Measurements from ENCODE around the gene ALDH1B1. TPM values are rescaled to one million over a fixed set of nuclear protein-coding genes. Genes with fewer than 3 reads are reported as not detected.

ALDH1B1 gene
- total RNA-seq (1 to 10 TPM; 4.5 to 4.7 TPM), polyA plus RNA-seq (10 to 100 TPM in 1 of 3 donors, 1 to 10 TPM in 2; 9.2 to 11.9 (median 9.6) TPM), total RNA-seq (0 to 38.5 (median 10.6) reads per million in 6 experiments)

- H3K36me3 Mint-ChIP-seq = peaks cover 10 to 23% (median 22%) of the 10 kb centered on the region in 3 donors
- H3K4me3 Mint-ChIP-seq = peak within 1 kb of the TSS; percentile 84 to 97 (median 90)
- ATAC-seq (peak; percentile 90 to 97), DNase-seq (peak in 9 of 10 donors; percentile 4 to 54 (median 44))
- POLR2A ChIA-PET = no interaction called here
- H3K27ac Mint-ChIP-seq = peak within 1 kb of the TSS; percentile 74 to 92 (median 86)
- H3K27me3 Mint-ChIP-seq = peaks cover 0 to 8% (median 0%) of the 10 kb centered on the region in 5 donors
- H3K4me1 Mint-ChIP-seq = peaks cover 15 to 25% (median 18%) of the 10 kb centered on the region in 4 donors
- H3K9me3 Mint-ChIP-seq = peaks cover 0 to 18% (median 3%) of the 10 kb centered on the region in 9 donors
Measured at GRCh38 chr9:38392235-38393127, at the start of gene ALDH1B1. ALDH1B1 (plus strand) TSS chr9:38392702; CDS start chr9:38395749, 3,047 bp downstream.

- Mint-ChIP-seq H3K36me3 (no peaks in the 10 kb centered on the region), H3K27me3 (peaks cover 0 to 16% (median 5%) of the 10 kb centered on the region in 5 donors), H3K4me1 (no peaks in the 10 kb centered on the region), H3K4me3 (no peak overlapping the region), H3K27ac (no peak overlapping the region), H3K9me3 (peaks cover 0 to 3% (median 0%) of the 10 kb centered on the region in 9 donors)
- ATAC-seq (no peak), DNase-seq (no peak)
- POLR2A ChIA-PET = no interaction called here
Measured at GRCh38 chr9:38343037-38343436, 49.5 kb upstream of the ALDH1B1 start.

- ATAC-seq = no peak
Measured at GRCh38 chr9:38343552-38343951, 49.0 kb upstream of the ALDH1B1 start.

GRCh38 chr9:38344566-38345324 lies 47.8 kb upstream of the ALDH1B1 start:
- ATAC-seq (no peak), DNase-seq (no peak)
- H3K4me1 Mint-ChIP-seq = no peaks in the 10 kb centered on the region
- POLR2A ChIA-PET = no interaction called here
- no peak overlapping the region for H3K27ac Mint-ChIP-seq
- H3K36me3 Mint-ChIP-seq = no peaks in the 10 kb centered on the region
- H3K27me3 Mint-ChIP-seq = peaks cover 0 to 23% (median 7%) of the 10 kb centered on the region in 5 donors
- peaks cover 0 to 3% (median 0%) of the 10 kb centered on the region in 9 donors for H3K9me3 Mint-ChIP-seq
- no peak overlapping the region for H3K4me3 Mint-ChIP-seq

More at GRCh38 chr9:38343552-38343951, 49.0 kb upstream of the ALDH1B1 start:
- peaks cover 0 to 3% (median 0%) of the 10 kb centered on the region in 9 donors for H3K9me3 Mint-ChIP-seq
- H3K4me3 Mint-ChIP-seq = no peak overlapping the region
- no peaks in the 10 kb centered on the region for H3K4me1 Mint-ChIP-seq
- POLR2A ChIA-PET = no interaction called here
- no peak for DNase-seq
- H3K36me3 Mint-ChIP-seq = no peaks in the 10 kb centered on the region
- peaks cover 0 to 18% (median 5%) of the 10 kb centered on the region in 5 donors for H3K27me3 Mint-ChIP-seq
- peak overlapping the region in 1 of 10 donors; percentile 25 for H3K27ac Mint-ChIP-seq

GRCh38 chr9:38345851-38346755 lies 46.4 kb upstream of the ALDH1B1 start:
- no peak for DNase-seq
- H3K4me1 Mint-ChIP-seq = no peaks in the 10 kb centered on the region
- H3K36me3 Mint-ChIP-seq = no peaks in the 10 kb centered on the region
- H3K27me3 Mint-ChIP-seq = peaks cover 0 to 27% (median 7%) of the 10 kb centered on the region in 5 donors
- POLR2A ChIA-PET = interaction anchor here (1.1 kb wide), 1 partner anchor 11 kb away, joined by 3 read pairs; no protein-coding TSS in a partner anchor
- H3K27ac Mint-ChIP-seq = no peak overlapping the region
- ATAC-seq = no peak
- H3K9me3 Mint-ChIP-seq = peaks cover 0 to 3% (median 0%) of the 10 kb centered on the region in 9 donors
- no peak overlapping the region for H3K4me3 Mint-ChIP-seq

GRCh38 chr9:38346811-38347210 lies 45.7 kb upstream of the ALDH1B1 start:
- no peak for DNase-seq
- Mint-ChIP-seq H3K9me3 (peaks cover 0 to 3% (median 0%) of the 10 kb centered on the region in 9 donors), H3K27ac (no peak overlapping the region), H3K27me3 (peaks cover 0 to 26% (median 9%) of the 10 kb centered on the region in 5 donors), H3K4me1 (no peaks in the 10 kb centered on the region), H3K36me3 (no peaks in the 10 kb centered on the region), H3K4me3 (no peak overlapping the region)
- POLR2A ChIA-PET = interaction anchor here (1.1 kb wide), 1 partner anchor 12 kb away, joined by 3 read pairs; no protein-coding TSS in a partner anchor
- ATAC-seq = no peak

- no peak for DNase-seq
- Mint-ChIP-seq H3K27me3 (peaks cover 0 to 22% (median 9%) of the 10 kb centered on the region in 5 donors), H3K4me3 (no peak overlapping the region), H3K36me3 (no peaks in the 10 kb centered on the region), H3K9me3 (peaks cover 0 to 3% (median 0%) of the 10 kb centered on the region in 9 donors), H3K27ac (peak overlapping the region in 1 of 10 donors; percentile 28), H3K4me1 (no peaks in the 10 kb centered on the region)
- no peak for ATAC-seq
- POLR2A ChIA-PET = interaction anchor here (1.1 kb wide), 1 partner anchor 12 kb away, joined by 3 read pairs; no protein-coding TSS in a partner anchor
Measured at GRCh38 chr9:38347271-38347671, 45.2 kb upstream of the ALDH1B1 start.

- Mint-ChIP-seq H3K4me1 (no peaks in the 10 kb centered on the region), H3K9me3 (peaks cover 0 to 1% (median 0%) of the 10 kb centered on the region in 9 donors), H3K27ac (no peak overlapping the region), H3K27me3 (peaks cover 0 to 17% (median 7%) of the 10 kb centered on the region in 5 donors), H3K4me3 (no peak overlapping the region), H3K36me3 (no peaks in the 10 kb centered on the region)
- POLR2A ChIA-PET = no interaction called here
- ATAC-seq = no peak
- DNase-seq = no peak
Measured at GRCh38 chr9:38347946-38348345, 44.6 kb upstream of the ALDH1B1 start.

DNA sequence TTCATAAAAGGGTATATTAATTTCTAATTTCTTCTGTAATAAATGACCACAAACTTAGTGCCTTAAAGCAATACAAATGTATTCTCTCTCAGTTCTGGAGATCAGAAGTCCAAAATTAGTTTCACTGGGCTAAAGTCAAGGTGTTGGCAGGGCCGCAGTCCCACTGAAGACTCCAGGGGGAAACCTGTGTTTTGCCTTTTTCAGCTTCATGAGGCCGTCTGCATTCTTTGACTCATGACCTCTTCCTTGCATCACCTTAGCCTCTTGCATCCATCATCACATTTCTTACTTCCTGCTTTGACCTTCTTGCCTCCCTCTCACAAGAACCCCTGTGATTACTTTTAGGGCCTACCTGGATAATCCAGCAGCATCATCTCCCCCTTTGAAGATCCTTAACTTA lies 42.0 kb upstream of the ALDH1B1 start:
- Mint-ChIP-seq H3K36me3 (no peaks in the 10 kb centered on the region), H3K27me3 (peaks cover 0 to 17% (median 7%) of the 10 kb centered on the region in 5 donors), H3K4me3 (no peak overlapping the region), H3K9me3 (peaks cover 0 to 1% (median 0%) of the 10 kb centered on the region in 9 donors), H3K4me1 (no peaks in the 10 kb centered on the region), H3K27ac (peak overlapping the region in 1 of 10 donors; percentile 18)
- ATAC-seq = no peak
- no peak for DNase-seq
- POLR2A ChIA-PET = no interaction called here

DNA sequence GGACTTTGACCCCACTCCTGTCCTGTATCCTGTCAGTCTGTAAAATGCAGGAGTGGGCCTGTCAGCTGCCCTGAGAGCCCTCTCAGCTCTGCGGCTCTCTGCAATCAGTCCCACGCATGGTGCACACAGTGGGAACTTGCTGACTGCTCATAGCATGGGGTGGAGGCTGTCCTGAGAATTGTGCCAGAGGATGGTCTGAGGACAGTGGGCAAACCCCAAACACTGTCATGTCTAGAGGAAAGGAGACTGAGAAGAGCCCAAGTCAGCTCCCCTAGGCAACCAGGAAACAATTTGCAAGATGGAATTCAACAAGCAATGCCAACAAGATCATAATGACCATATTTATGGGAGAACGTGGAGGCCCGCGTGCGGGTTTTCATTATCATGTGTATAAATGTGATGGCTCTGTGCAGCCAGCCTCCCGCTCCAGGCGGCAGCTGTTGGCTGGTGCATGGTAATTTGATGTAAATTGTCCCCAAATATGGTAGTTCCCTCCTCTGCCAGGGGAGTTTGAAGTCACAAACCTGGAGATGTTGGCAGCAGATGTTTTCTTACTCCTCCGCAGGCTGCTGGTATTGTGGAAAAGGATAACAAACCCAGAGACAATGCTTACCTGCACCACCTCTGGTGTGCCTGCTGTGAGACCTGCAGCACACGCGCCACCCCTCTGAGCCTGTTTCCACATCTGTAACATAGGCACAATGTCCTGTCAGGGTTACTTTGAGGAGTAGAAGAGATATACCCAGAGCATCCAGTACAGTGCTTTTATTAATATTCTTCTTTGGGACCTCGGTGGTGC lies 39.8 kb upstream of the ALDH1B1 start:
- DNase-seq = no peak
- Mint-ChIP-seq H3K4me3 (no peak overlapping the region), H3K27me3 (peaks cover 0 to 11% (median 4%) of the 10 kb centered on the region in 5 donors), H3K36me3 (no peaks in the 10 kb centered on the region), H3K27ac (peak overlapping the region in 1 of 10 donors; percentile 66), H3K4me1 (no peaks in the 10 kb centered on the region), H3K9me3 (peaks cover 0 to 1% (median 0%) of the 10 kb centered on the region in 9 donors)
- no peak for ATAC-seq
- POLR2A ChIA-PET = no interaction called here

GRCh38 chr9:38355115-38355514 lies 37.4 kb upstream of the ALDH1B1 start:
- H3K4me3 Mint-ChIP-seq = no peak overlapping the region
- no peaks in the 10 kb centered on the region for H3K4me1 Mint-ChIP-seq
- ATAC-seq (no peak), DNase-seq (no peak)
- peaks cover 0 to 5% (median under 1%) of the 10 kb centered on the region in 5 donors for H3K27me3 Mint-ChIP-seq
- no peaks in the 10 kb centered on the region for H3K36me3 Mint-ChIP-seq
- POLR2A ChIA-PET = no interaction called here
- peaks cover 0 to 1% (median 0%) of the 10 kb centered on the region in 9 donors for H3K9me3 Mint-ChIP-seq
- peak overlapping the region in 1 of 10 donors; percentile 18 for H3K27ac Mint-ChIP-seq
